ENCODE measurements around the gene TMEM101.
A peak's percentile ranks its signal among the peaks of the same experiment; 100 is the strongest.

The TMEM101 gene

GRCh38 chr17:44007346-44008204 lies 7.2 kb downstream of the TMEM101 start:
- peak overlapping the region; percentile 71 for H3K27ac ChIP-seq (ENCODE audit: extremely low read depth, low read depth, low read length)
- POLR2A ChIA-PET: interaction anchor here (0.6 to 1.7 kb wide), 8 partner anchors 11 to 179 kb away, joined by 3 to 7 read pairs (median 5); partner anchors contain the start of genes G6PC3 and TMUB2
- TF ChIP-seq SP3 (tag by site-specific recombination; IDR thresholded peaks at IDR 0.05) (peak; percentile 60), ZBTB7A (tag by site-specific recombination; IDR thresholded peaks at IDR 0.05; ENCODE audit: low read depth) (0 out of 2 replicates have a peak, but pooled peaks have one; percentile 41), GLIS2 (tag by site-specific recombination; IDR thresholded peaks at IDR 0.05) (peak; percentile 90), ZNF239 (tag by site-specific recombination; IDR thresholded peaks at IDR 0.05) (no peak), KLF1 (tag by site-specific recombination; IDR thresholded peaks at IDR 0.05) (peak; percentile 36), PBX3 (CRISPR knock-in tag; IDR thresholded peaks at IDR 0.05) (peak; percentile 62; the same call in 1 of the 2 replicates), ZNF335 (tag by site-specific recombination; conservative IDR thresholded peaks at IDR 0.05) (peak; percentile 100), ZNF596 (tag by site-specific recombination; IDR thresholded peaks at IDR 0.05) (no peak), ZNF341 (tag by site-specific recombination; IDR thresholded peaks at IDR 0.05; ENCODE audit: low read depth) (no peak), SP2 (tag by site-specific recombination; IDR thresholded peaks at IDR 0.05) (peak; percentile 75), ZNF398 (tag by site-specific recombination; IDR thresholded peaks at IDR 0.05) (peak; percentile 50; the same call in 1 of the 2 replicates), PRDM10 (tag by site-specific recombination; IDR thresholded peaks at IDR 0.05) (no peak), ZNF488 (tag by site-specific recombination; IDR thresholded peaks at IDR 0.05) (no peak), ZBTB20 (tag by site-specific recombination; IDR thresholded peaks at IDR 0.05) (peak; percentile 41; the same call in 1 of the 2 replicates), PRDM1 (tag by site-specific recombination; IDR thresholded peaks at IDR 0.05) (peak; percentile 26; the same call in 1 of the 2 replicates), TRIM28 (IDR thresholded peaks at IDR 0.05; ENCODE audit: borderline replicate concordance, low read length) (no peak), ZBTB17 (tag by site-specific recombination; IDR thresholded peaks at IDR 0.05) (peak; percentile 50), GLIS1 (tag by site-specific recombination; IDR thresholded peaks at IDR 0.05) (peak; percentile 74), ZNF449 (tag by site-specific recombination; IDR thresholded peaks at IDR 0.05) (peak; percentile 47; the same call in 1 of the 2 replicates), ZNF777 (tag by site-specific recombination; IDR thresholded peaks at IDR 0.05; ENCODE audit: borderline replicate concordance) (peak; percentile 78; the same call in 1 of the 2 replicates), ZNF513 (tag by site-specific recombination; IDR thresholded peaks at IDR 0.05) (no peak), ZBTB48 (tag by site-specific recombination; IDR thresholded peaks at IDR 0.05) (no peak)

More at GRCh38 chr17:44007346-44008204, 7.2 kb downstream of the TMEM101 start:
- peaks cover 0 to 19% of the 10 kb centered on the region in 2 experiments; a peak in 1 of 3 replicates for H3K36me3 ChIP-seq (ENCODE audit: control insufficient read depth in 2 of 2, insufficient read depth in 1 of 2, low read length in 2 of 2)
- CTCF ChIA-PET: interaction anchor here (0.5 to 5.1 kb wide), 20 partner anchors 9 to 309 kb away, joined by 3 to 28 read pairs (median 3); partner anchors contain the start of genes HDAC5 and PPY
- H3K4me3 ChIP-seq (ENCODE audit: low read depth, low read length): peak overlapping the region; percentile 72
- H3K9me3 ChIP-seq (ENCODE audit: control insufficient read depth, insufficient read depth, low read depth, low read length): no peaks in the 10 kb centered on the region
- peaks cover 15% of the 10 kb centered on the region for H3K4me1 ChIP-seq (ENCODE audit: control insufficient read depth, insufficient read depth, low read length)
